ENCODE results near the gene TCP11L2. TPM values are rescaled to one million over a fixed set of nuclear protein-coding genes. Genes with fewer than 3 reads are reported as not detected.

Gene TCP11L2
- total RNA-seq, 1 donor from 2014 or later, result 126 TPM

GRCh38 chr12:106305376-106305775 lies 2.8 kb downstream of the TCP11L2 start:
- TF ChIP-seq, protein P1, sequence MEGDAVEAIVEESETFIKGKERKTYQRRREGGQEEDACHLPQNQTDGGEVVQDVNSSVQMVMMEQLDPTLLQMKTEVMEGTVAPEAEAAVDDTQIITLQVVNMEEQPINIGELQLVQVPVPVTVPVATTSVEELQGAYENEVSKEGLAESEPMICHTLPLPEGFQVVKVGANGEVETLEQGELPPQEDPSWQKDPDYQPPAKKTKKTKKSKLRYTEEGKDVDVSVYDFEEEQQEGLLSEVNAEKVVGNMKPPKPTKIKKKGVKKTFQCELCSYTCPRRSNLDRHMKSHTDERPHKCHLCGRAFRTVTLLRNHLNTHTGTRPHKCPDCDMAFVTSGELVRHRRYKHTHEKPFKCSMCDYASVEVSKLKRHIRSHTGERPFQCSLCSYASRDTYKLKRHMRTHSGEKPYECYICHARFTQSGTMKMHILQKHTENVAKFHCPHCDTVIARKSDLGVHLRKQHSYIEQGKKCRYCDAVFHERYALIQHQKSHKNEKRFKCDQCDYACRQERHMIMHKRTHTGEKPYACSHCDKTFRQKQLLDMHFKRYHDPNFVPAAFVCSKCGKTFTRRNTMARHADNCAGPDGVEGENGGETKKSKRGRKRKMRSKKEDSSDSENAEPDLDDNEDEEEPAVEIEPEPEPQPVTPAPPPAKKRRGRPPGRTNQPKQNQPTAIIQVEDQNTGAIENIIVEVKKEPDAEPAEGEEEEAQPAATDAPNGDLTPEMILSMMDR (IDR thresholded peaks at IDR 0.05; ENCODE audit: borderline replicate concordance), result no peak
- Histone ChIP-seq H3K4me1 (peaks cover 95% of the 10 kb centered on the region), H3K27ac (replicated peaks) (peak overlapping the region; percentile 98), H3K36me3 (peaks cover 8% of the 10 kb centered on the region), H3K4me3 (peak overlapping the region; percentile 97), H3K9me3 (replicated peaks) (no peaks in the 10 kb centered on the region), H3K27me3 (ENCODE audit: low read depth) (no peaks in the 10 kb centered on the region)
- DNase-seq, result no peak
- intact Hi-C loops (cut with micrococcal nuclease), result no loop called here

DNA sequence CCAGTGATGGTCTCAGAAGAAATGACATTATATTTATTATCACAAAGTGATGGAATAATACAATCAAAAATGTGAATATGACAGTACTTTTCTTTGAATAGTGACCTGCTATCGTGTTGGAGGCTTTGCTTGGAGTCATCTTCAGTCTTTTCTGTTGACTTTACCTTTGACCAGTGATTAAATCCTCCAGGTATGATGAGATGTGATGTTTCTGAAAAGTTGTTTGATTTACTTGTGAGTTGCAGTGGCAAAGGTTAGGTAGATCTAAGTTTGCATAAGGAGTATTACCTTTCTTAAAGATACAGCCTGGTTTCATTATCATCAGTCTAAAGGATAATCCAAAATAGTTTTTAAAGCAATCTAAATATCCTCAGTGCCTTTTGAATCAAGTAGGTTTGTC lies 4.6 kb downstream of the TCP11L2 start:
- Histone ChIP-seq H3K36me3 (peaks cover 8% of the 10 kb centered on the region), H3K4me1 (peaks cover 96% of the 10 kb centered on the region), H3K27me3 (ENCODE audit: low read depth) (no peaks in the 10 kb centered on the region), H3K9me3 (replicated peaks) (no peaks in the 10 kb centered on the region), H3K4me3 (peak overlapping the region; percentile 8), H3K27ac (replicated peaks) (peak overlapping the region; percentile 98)
- no peak for DNase-seq
- TF ChIP-seq, protein P1 (IDR thresholded peaks at IDR 0.05; ENCODE audit: borderline replicate concordance), result no peak
- intact Hi-C loops (cut with micrococcal nuclease), result no loop called here

- DNase-seq, result no peak
- H3K36me3 ChIP-seq, result peaks cover 17% of the 10 kb centered on the region
- no peaks in the 10 kb centered on the region for H3K27me3 ChIP-seq (ENCODE audit: low read depth)
- H3K9me3 ChIP-seq (replicated peaks), result no peaks in the 10 kb centered on the region
- H3K4me1 ChIP-seq, result peaks cover 92% of the 10 kb centered on the region
- peak overlapping the region; percentile 98 for H3K27ac ChIP-seq (replicated peaks)
- TF ChIP-seq, protein P1 (IDR thresholded peaks at IDR 0.05; ENCODE audit: borderline replicate concordance), result no peak
- no peak overlapping the region for H3K4me3 ChIP-seq
- intact Hi-C loops (cut with micrococcal nuclease), result no loop called here
Observed at GRCh38 chr12:106308121-106308520, 5.6 kb downstream of the TCP11L2 start.

DNA sequence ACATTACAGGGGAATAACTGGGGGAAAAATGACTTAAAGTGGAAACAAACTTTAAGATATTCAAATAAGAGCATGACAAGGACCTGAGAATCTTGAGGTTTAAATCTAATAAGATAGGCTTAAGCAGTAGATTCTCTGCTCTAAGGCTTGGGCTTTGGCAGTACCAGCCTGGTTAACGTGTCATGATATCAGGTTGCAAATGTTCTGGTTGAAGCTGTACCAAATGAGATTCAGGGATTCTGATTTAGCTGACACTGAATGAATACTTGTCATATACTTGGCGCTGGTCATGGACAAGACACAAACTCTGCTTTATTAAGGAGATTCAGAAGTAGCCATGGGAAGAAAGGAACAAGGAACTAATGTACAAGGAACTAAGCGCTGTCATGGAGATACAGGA lies 6.1 kb downstream of the TCP11L2 start:
- H3K36me3 ChIP-seq, result peaks cover 21% of the 10 kb centered on the region
- DNase-seq, result no peak
- intact Hi-C loops (cut with micrococcal nuclease), result no loop called here
- H3K4me3 ChIP-seq, result no peak overlapping the region
- TF ChIP-seq, protein P1 (IDR thresholded peaks at IDR 0.05; ENCODE audit: borderline replicate concordance), result no peak
- H3K9me3 ChIP-seq (replicated peaks), result no peaks in the 10 kb centered on the region
- no peaks in the 10 kb centered on the region for H3K27me3 ChIP-seq (ENCODE audit: low read depth)
- H3K27ac ChIP-seq (replicated peaks), result peak overlapping the region; percentile 98
- peaks cover 87% of the 10 kb centered on the region for H3K4me1 ChIP-seq

DNA sequence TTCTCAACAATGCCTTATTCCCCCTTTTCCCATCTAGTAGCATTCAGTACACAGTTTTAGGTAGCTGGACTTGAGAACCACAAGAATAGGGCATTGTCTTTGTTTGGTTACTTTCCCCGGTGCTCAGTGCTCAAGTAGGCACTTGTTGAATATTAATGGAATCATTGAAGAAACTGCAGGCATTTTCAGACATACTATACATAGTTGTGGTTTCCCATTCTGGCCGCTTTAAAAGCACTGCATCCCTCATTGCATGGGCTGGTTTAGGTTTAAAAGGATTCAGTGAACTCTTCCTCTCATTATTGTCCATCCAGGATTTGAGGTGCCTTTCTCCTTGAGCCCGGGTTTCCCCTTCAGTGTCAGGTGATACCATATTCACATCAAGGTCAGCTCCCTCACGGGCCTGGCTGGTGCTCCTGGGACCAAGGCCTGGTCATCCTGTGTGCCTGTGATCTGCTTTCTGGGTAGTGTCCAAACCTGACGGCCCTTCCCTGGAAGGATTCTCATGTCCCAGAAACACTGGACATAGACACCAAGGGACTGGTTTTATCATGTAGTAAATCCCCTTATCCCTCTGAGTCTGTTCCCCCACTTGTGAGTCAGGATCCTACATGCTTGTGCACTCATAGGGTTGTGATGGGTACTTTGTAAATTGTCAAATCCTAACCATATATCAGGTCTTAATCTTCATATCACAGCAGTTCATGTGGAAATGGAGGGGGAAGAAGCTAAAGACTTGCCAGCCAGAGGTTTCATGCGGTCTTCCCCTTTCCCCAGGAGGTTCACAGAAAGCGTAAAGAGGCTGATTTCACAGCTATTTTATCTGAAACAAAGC lies 7.4 kb downstream of the TCP11L2 start:
- peak overlapping the region; percentile 98 for H3K27ac ChIP-seq (replicated peaks)
- intact Hi-C loops (cut with micrococcal nuclease), result no loop called here
- no peak for DNase-seq
- H3K4me1 ChIP-seq, result peaks cover 77% of the 10 kb centered on the region
- TF ChIP-seq, protein P1 (IDR thresholded peaks at IDR 0.05; ENCODE audit: borderline replicate concordance), result no peak
- H3K4me3 ChIP-seq, result no peak overlapping the region
- no peaks in the 10 kb centered on the region for H3K9me3 ChIP-seq (replicated peaks)
- H3K36me3 ChIP-seq, result peaks cover 32% of the 10 kb centered on the region
- H3K27me3 ChIP-seq (ENCODE audit: low read depth), result no peaks in the 10 kb centered on the region

All from left ventricle myocardium inferior (tissue), 1 donor.